Activated naive CD8-positive, alpha-beta T cell treated with anti-CD3 and anti-CD28 coated beads for 36 hours (primary cell): ENCODE data around the gene OSBPL5. TPM values are rescaled to one million over a fixed set of nuclear protein-coding genes. Genes with fewer than 3 reads are reported as not detected.

Experiments
- DNase-seq: peaks from one replicate; pipeline ENCODE4 v3.0.0; 2021
- H3K27ac Mint-ChIP-seq: one replicate; pipeline ENCODE4 v1.8.0; 2022; ENCODE audit warnings: mild to moderate bottlenecking, moderate library complexity, mixed read lengths
- H3K27me3 Mint-ChIP-seq: one replicate; pipeline ENCODE4 v1.8.0; 2022; ENCODE audit warnings: mild to moderate bottlenecking, mixed read lengths
- H3K36me3 Mint-ChIP-seq: one replicate; pipeline ENCODE4 v1.8.0; 2021; ENCODE audit warnings: mild to moderate bottlenecking, mixed read lengths
- H3K4me1 Mint-ChIP-seq: one replicate; pipeline ENCODE4 v1.8.0; 2021; ENCODE audit warnings: mixed read lengths
- H3K4me3 Mint-ChIP-seq: one replicate; pipeline ENCODE4 v1.8.0; 2022; ENCODE audit warnings: mild to moderate bottlenecking, moderate library complexity, mixed read lengths
- H3K9me3 Mint-ChIP-seq: one replicate; pipeline ENCODE4 v1.8.0; 2022; ENCODE audit warnings: mixed read lengths
- total RNA-seq, 2 experiments: library from RNA; stranded (reverse); gene quantifications; one replicate each; pipeline ENCODE4 v1.2.3, GENCODE V29; 2021

OSBPL5 gene
- total RNA-seq, 2 experiments from 2014 or later: 6.6 to 7.3 TPM

DNA sequence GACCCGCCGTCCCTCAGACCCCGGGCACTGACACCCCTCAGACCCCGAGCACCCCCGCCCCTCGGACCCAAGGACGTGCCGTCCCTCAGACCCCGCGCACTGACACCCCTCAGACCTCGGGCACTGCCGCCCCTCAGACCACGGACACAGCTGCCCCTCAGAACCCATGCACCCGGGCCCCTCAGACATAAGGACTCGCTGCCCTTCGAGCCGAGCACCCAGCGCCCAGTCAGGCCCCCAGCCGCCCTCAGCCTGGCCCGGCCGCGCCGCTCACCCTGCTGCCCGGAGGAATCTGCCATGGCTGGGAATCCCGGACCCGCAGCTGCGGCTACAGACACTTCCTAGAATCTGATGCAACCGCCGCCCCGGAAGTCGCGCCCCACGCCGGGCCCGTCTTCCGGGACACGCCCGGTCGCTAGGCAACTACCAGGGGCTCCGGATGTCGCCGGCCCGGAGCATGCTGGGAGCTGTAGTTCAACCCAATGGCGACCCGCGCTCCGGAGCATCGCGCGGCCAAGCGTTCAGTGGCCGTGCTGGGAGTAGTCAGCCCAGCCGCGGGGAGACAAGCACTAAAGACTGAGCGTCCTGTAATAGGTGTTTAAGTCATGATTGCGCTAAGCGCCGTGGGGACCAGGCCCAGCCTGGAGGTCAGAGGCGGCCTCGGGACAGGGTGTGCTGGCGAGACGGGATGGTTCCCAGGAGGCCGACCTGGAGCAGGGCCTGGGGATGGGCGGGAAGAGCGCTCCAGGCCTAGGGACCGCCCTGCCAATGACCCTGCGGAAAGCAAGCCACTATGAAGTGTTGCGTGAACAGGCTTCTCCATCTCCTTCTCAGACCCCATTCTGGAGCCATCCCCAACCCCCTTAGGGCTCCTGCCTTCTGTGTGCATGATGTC, 107.8 kb downstream of the OSBPL5 start, which contains the start of gene CARS1:
TSS of gene CARS1 (minus strand) at position 355 of the 895 bp plus-strand sequence. CDS start at position 299, 56 bp downstream.
- peak within 1 kb of the TSS; percentile 88 for H3K4me3 Mint-ChIP-seq
- peaks cover 34% of the 10 kb centered on the region for H3K4me1 Mint-ChIP-seq
- no peaks in the 10 kb centered on the region for H3K9me3 Mint-ChIP-seq

DNA sequence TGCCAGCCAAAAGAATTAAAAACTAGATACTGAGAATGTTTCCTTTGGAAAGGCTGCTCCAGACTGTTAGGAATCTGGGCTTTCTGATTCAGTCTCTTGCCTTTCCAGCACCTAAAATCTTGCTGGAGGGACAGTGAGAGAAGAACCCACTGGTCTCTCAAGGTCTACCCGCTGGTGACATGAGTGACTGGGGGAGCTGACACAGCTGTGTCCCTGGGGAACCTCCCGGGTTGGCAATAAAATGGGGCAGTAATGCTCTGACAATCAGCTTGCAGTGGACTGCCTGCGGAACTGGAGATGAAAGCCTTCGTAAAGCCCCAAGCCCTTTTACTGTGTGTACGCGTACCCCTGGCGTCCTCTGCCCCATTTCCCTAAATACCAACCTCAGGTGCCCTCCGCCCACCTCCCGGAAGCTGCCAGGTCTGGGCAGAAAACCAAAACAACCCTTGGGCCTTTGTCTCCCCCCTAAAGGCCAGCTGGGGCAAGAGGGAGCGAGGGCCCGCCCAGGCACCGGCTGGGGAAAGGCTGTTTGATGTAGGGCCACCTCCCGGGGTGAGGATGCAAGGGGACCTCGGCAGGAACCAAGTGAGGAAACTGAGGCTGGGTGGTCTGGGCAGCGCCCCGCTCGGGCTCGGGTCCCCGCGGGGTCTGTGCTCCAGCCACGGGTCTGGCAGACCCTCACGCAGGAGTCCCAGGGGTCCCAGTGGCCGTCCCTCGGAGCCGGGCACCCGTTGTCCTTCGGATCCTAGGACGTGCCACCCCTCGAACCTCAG, 108.6 kb downstream of the OSBPL5 start:
- peak overlapping the region; percentile 88 for H3K4me3 Mint-ChIP-seq
- H3K27me3 Mint-ChIP-seq: no peaks in the 10 kb centered on the region
- peak overlapping the region; percentile 91 for H3K27ac Mint-ChIP-seq
- peaks cover 34% of the 10 kb centered on the region for H3K4me1 Mint-ChIP-seq
- H3K36me3 Mint-ChIP-seq: peaks cover 21% of the 10 kb centered on the region
- no peaks in the 10 kb centered on the region for H3K9me3 Mint-ChIP-seq
- peak; percentile 38 for DNase-seq

More for the DNA sequence above, 107.8 kb downstream of the OSBPL5 start, which contains the start of gene CARS1:
- peak; percentile 96 for DNase-seq
- peaks cover 19% of the 10 kb centered on the region for H3K36me3 Mint-ChIP-seq
- H3K27ac Mint-ChIP-seq: peak within 1 kb of the TSS; percentile 91
- H3K27me3 Mint-ChIP-seq: no peaks in the 10 kb centered on the region

DNA sequence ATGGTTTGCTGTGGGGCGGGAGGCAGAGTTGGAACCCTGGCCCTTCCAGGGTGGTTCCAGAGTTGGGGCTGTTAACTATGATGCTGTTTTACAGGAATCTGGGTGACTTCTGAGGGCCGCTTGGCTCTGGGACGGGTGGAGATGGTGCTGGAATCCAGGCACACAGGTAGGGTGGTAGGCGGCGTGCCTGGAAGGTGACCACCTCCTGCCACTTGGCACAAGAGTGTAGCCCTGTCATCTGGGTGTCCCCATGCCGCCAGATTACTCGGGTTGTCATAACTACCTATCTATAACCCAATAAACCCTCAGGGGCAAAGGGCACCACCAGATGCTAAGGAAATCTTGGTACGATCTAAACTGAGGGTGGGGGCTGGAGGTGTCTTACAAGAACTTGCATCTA, 109.2 kb downstream of the OSBPL5 start:
- Mint-ChIP-seq H3K36me3 (peaks cover 22% of the 10 kb centered on the region), H3K27me3 (no peaks in the 10 kb centered on the region), H3K4me1 (peaks cover 36% of the 10 kb centered on the region), H3K4me3 (peak overlapping the region; percentile 88), H3K9me3 (no peaks in the 10 kb centered on the region), H3K27ac (peak overlapping the region; percentile 81)
- no peak for DNase-seq

DNA sequence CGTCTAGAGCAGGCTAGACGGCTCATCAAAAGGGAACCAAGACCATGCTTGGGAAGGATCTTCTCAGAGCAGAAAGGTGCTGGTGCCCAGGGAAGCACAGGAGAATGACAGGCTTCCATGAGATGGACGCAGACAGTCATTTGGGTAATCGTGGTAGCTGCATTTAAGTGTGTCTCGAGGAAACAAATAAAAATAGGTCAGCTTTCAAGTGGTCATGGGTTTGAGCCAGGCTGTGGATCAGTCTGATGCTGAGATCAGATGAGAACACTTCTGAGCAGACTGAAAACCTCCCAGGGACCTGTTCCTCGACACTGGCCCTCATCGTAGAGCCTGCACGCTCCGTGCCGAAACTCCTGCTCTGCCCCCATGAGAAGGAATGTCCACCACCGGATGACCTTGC, 112.5 kb downstream of the OSBPL5 start:
- no peak overlapping the region for H3K27ac Mint-ChIP-seq

DNA sequence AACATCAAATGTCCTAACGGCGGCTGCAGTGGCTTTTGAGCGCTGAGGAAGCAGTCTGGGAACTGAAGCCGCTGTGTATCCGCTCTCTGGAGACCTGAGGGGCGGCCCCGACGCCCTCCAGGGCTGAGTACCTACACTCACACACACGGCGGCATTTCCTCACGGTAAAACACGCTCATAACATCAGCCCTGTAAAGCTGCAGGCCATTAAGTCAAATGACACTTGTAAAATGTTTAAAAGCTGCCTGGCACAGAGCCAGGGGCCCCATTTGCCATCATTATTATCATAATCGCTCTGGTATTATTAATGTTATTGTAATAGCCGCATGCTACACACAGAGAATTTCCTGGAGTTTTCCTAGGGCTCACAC, 113.0 kb downstream of the OSBPL5 start:
- Mint-ChIP-seq H3K36me3 (peaks cover 22% of the 10 kb centered on the region), H3K4me1 (peaks cover 42% of the 10 kb centered on the region), H3K27ac (no peak overlapping the region), H3K27me3 (no peaks in the 10 kb centered on the region), H3K9me3 (no peaks in the 10 kb centered on the region), H3K4me3 (no peak overlapping the region)
- DNase-seq: no peak

More for the DNA sequence above, 112.5 kb downstream of the OSBPL5 start:
- DNase-seq: no peak
- Mint-ChIP-seq H3K27me3 (no peaks in the 10 kb centered on the region), H3K9me3 (no peaks in the 10 kb centered on the region), H3K4me3 (no peak overlapping the region), H3K4me1 (peaks cover 44% of the 10 kb centered on the region), H3K36me3 (peaks cover 22% of the 10 kb centered on the region)

DNA sequence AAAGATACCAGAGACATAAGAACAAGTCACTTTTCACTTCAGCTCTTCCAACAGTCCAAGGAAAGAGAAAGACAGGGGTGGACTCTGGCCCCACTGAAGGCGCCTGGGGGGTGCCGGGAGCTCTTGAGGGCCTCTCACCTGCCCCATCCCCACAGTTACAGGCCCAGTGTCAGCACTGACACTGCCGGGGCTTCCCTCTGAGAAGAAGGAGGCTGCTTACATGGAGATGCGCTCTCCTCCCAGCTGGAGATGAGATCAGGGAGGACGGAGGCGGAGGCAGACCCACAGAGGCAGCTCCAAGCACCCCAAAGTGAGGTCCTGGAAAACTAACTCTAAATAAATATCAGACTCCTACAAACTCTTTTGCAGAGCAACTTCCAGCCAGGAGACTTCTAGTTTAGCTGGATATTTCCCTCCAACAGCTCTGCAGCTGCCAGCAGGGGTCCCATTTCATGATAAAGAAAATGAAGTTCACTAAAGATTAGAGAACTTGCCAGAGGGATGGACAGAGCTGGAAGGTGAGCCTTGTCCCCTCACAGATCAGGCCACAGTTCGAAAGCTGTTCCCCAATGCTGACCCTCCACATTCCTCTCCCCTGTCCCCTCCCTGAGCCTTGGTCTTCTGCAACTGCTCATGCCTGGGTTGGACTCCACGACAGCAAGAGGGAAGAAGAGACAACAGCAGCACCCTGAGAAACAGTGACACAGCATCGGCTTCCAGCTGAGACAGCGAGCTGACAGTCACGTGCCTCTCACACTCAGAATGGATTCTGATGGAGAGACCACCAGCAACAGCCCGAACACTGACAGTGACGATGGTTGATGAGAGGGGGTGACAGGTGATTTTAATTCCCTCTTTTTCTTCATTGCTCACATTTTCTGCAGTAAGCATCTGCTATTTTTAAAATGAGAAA, 113.7 kb downstream of the OSBPL5 start:
- no peaks in the 10 kb centered on the region for H3K27me3 Mint-ChIP-seq
- no peak overlapping the region for H3K4me3 Mint-ChIP-seq
- H3K27ac Mint-ChIP-seq: peak overlapping the region; percentile 42

DNA sequence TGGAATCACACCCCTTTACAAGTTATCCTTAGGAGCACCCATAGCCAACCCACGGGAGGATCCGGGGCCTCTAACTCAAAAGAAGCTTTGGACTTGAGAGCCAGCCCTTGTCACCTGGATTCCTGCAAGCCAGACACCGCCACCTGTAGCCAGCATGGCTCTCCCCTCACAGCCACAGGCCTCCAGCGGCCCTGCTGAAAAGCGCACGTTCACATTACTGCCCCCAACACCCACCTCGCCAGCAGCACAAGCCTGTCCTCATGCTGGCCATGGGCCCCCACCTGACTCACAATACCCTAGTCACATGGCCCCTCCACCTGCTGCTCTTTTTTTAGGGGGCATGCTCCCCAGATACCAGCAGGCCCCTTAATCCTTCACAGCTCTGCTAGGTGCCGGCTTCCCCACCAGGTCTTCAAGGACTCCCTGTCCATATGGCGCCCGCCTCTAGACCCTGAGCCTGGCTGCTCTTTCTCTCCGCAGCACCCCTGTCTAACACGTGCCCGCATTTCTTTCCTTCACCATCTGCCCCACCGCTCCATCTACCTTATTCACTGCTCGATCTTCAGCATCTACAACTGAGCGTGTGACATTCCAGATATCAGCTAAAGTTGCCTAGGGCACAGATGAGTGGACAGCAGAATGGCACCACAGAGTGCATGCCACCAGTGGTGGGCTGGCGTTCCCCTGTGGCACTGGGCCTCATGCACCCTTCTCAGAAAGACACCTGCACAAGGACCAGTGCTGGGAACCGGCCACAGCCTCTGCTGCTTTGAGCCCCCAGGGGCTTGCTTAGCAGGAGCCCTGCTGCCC, 114.5 kb downstream of the OSBPL5 start:
- H3K4me3 Mint-ChIP-seq: no peak overlapping the region
- peaks cover 34% of the 10 kb centered on the region for H3K4me1 Mint-ChIP-seq
- H3K27ac Mint-ChIP-seq: no peak overlapping the region
- DNase-seq: no peak
- peaks cover 21% of the 10 kb centered on the region for H3K36me3 Mint-ChIP-seq
- no peaks in the 10 kb centered on the region for H3K9me3 Mint-ChIP-seq
- H3K27me3 Mint-ChIP-seq: no peaks in the 10 kb centered on the region

More for the DNA sequence above, 113.7 kb downstream of the OSBPL5 start:
- no peak for DNase-seq
- Mint-ChIP-seq H3K4me1 (peaks cover 41% of the 10 kb centered on the region), H3K9me3 (no peaks in the 10 kb centered on the region), H3K36me3 (peaks cover 25% of the 10 kb centered on the region)

DNA sequence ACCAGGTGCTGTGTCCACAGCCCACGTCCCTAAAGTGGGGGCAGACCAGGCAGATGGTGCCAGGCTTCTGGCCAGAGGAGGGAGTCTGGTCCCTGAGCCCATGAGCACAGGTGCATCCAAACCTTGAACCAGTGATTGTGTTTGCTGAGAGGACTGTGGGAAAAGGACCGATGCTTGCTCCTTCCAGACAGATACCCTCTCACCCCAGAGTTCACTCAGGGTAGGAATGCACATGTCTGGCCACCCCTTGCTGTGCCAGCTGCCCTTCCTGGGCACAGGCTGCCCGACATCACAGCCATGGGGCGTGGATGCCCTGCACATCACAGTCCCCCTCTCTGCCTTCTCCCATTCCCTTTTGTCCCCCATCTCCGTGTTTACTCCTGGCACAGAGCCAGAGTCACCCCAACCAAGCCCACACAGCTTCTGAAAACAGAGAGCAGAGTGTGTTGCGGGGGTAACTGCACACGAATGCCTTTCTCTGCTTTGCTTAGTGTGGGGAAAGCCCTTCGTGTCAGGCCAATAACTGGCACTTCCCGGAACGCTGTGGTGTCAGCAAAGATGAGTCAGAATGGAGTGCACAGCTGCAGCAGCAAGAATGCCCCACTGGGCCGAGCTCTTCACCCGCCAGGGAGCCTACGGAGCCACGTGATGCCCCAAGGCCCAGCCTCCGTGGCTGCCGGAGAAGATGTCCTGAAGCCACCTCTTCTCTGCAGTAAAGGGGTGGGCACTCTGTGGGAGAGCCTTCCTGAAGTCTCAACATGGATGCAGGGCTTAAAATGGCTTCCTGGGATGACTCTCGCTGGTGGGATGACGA, 115.5 kb downstream of the OSBPL5 start:
- Mint-ChIP-seq H3K9me3 (no peaks in the 10 kb centered on the region), H3K27ac (no peak overlapping the region), H3K4me3 (no peak overlapping the region), H3K4me1 (peaks cover 27% of the 10 kb centered on the region), H3K27me3 (no peaks in the 10 kb centered on the region), H3K36me3 (peaks cover 18% of the 10 kb centered on the region)
- DNase-seq: peak; percentile 11

DNA sequence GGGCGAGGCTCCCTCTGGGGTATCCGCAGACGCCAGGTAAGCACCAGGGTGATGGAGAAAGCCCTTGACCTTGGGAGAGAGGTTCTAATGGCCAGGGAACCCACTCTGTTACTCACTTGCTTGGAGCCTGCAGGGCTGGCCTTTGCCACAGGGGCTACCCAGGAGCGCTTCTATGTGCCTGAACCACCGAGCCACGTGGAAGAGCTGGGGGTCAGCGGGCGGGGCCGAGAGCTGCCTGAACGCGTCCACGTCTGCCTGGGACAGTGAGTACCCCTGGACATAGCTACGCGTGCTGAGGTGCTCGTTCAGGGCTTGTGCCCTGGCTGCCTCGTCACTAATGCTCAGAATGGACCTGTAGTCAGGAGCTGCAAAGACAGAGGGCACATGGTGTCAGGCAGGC, 117.5 kb downstream of the OSBPL5 start:
- Mint-ChIP-seq H3K27ac (no peak overlapping the region), H3K9me3 (no peaks in the 10 kb centered on the region), H3K27me3 (no peaks in the 10 kb centered on the region), H3K36me3 (peaks cover 13% of the 10 kb centered on the region), H3K4me3 (no peak overlapping the region), H3K4me1 (peaks cover 17% of the 10 kb centered on the region)
- DNase-seq: no peak

DNA sequence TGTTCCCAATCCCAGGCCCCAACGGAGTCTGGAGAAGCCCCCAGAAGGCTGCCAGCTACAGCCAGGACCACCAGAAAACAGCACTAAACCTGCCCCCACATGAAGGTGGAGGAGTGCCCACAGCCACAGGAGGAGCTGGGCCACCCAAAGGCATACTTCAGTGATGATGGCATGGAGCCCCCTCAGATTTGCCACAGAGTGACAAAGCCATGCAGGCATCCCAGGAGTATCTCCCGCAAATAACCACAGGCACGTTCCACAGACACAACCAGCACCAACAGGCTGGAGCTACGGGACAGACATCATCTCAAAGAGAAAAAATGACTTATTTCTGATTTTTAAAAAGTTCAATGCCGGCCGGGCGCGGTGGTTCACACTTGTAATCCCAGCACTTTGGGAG, 118.5 kb downstream of the OSBPL5 start:
- H3K36me3 Mint-ChIP-seq: peaks cover 10% of the 10 kb centered on the region
- no peaks in the 10 kb centered on the region for H3K27me3 Mint-ChIP-seq
- DNase-seq: no peak
- no peak overlapping the region for H3K27ac Mint-ChIP-seq
- no peak overlapping the region for H3K4me3 Mint-ChIP-seq
- no peaks in the 10 kb centered on the region for H3K9me3 Mint-ChIP-seq
- H3K4me1 Mint-ChIP-seq: peaks cover 14% of the 10 kb centered on the region

DNA sequence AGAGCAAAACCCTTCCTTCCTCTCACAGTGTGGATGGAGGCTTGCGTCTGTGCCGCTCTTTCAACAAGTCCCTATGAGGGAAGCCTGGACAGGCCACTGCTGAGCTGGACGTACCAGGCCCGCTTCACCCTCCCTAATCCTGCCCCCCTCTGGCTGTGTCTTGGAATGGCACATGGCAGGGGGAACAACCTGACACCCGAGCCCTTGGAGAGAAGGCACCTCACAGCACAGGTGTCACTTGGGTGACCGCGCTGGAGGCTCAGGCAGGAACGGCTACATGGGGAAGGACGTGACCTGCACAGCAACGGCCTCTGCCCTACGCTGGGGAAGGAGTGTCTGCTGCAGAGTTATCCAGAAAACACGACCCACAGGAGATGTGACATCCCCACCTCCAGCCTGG, 118.9 kb downstream of the OSBPL5 start:
- H3K9me3 Mint-ChIP-seq: no peaks in the 10 kb centered on the region
- no peak for DNase-seq
- no peaks in the 10 kb centered on the region for H3K27me3 Mint-ChIP-seq
- peaks cover 14% of the 10 kb centered on the region for H3K4me1 Mint-ChIP-seq
- H3K36me3 Mint-ChIP-seq: peaks cover 8% of the 10 kb centered on the region
- no peak overlapping the region for H3K4me3 Mint-ChIP-seq
- H3K27ac Mint-ChIP-seq: no peak overlapping the region

DNA sequence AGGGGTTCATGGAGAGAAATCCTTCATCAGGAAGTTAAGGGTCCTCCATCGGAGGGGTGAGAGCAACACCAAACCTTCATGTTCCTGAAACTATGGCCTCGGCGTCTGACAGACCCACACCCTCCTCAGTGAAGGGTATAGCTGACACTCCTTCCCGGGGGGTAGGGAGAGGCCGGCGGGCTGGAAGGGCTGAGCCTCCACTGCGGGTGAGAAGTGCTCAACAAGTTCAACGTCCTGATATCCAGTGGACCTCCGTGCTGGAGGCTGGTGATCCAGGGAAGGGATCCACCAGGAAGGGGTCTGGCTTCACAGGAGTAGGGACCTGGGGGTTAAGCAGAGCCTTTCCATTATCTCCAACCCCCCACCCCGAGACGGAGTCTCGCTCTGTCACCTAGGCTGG, 120.2 kb downstream of the OSBPL5 start:
- Mint-ChIP-seq H3K27me3 (no peaks in the 10 kb centered on the region), H3K9me3 (no peaks in the 10 kb centered on the region), H3K4me3 (no peak overlapping the region), H3K27ac (no peak overlapping the region), H3K36me3 (peaks cover 14% of the 10 kb centered on the region), H3K4me1 (peaks cover 6% of the 10 kb centered on the region)
- no peak for DNase-seq

DNA sequence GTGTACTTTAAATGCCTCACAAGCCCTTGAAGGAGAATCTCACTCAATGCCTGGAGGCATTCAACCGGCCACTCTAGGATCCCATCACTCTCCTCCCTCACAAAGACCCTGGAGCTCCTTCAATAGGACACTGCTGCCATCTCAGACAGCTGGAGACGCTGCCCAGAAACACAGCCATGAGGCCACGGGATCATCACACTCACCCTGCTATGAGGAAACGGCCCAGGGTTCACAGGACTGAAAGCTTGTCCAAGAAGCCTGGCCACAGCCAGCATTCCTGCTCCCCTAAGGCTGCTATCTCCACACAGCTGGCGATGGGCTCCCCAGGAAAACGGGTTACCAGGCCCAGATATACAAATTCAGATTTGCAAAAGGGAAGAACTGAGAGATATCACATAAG, 121.1 kb downstream of the OSBPL5 start:
- no peak for DNase-seq
- H3K27ac Mint-ChIP-seq: no peak overlapping the region
- H3K4me1 Mint-ChIP-seq: peaks cover 2% of the 10 kb centered on the region
- no peaks in the 10 kb centered on the region for H3K27me3 Mint-ChIP-seq
- no peak overlapping the region for H3K4me3 Mint-ChIP-seq
- H3K9me3 Mint-ChIP-seq: no peaks in the 10 kb centered on the region
- peaks cover 14% of the 10 kb centered on the region for H3K36me3 Mint-ChIP-seq
